ENCODE data around the gene PACSIN3. TPM values are rescaled to one million over a fixed set of nuclear protein-coding genes. Genes with fewer than 3 reads are reported as not detected.
A peak's percentile ranks its signal among the peaks of the same experiment; 100 is the strongest.

The PACSIN3 gene
- total RNA-seq, 1 experiment from 2014 or later, result 76.7 TPM

DNA sequence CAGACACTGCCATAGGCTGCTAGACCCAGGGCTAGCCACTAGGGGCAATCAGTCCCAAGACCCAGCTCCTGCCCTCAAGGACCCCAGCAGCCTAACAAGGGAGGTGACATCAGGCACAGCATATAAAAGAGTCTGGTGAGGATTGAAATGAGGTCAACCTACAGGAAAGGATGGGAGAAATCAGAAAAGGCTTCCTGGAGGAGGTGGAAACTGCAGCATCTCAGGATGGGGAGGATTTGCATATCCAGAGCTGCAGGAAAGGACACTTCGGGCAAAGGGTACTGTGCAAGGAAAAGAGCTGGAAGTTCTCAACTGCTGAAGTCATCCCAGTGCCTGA is 6.6 kb downstream of the PACSIN3 start:
- Mint-ChIP-seq H3K4me1 (ENCODE audit: low read depth, unreplicated experiment) (peaks cover 20% of the 10 kb centered on the region), H3K4me3 (ENCODE audit: unreplicated experiment) (no peak overlapping the region), H3K36me3 (ENCODE audit: insufficient read depth, unreplicated experiment) (peaks cover 49% of the 10 kb centered on the region), H3K27ac (ENCODE audit: unreplicated experiment) (peak overlapping the region; percentile 43), H3K27me3 (ENCODE audit: insufficient read depth, unreplicated experiment) (no peaks in the 10 kb centered on the region), H3K9me3 (ENCODE audit: unreplicated experiment) (no peaks in the 10 kb centered on the region)
- no peak overlapping the region for H3K4me3 ChIP-seq (ENCODE audit: low read depth, low read length)
- TF ChIP-seq, protein P1, sequence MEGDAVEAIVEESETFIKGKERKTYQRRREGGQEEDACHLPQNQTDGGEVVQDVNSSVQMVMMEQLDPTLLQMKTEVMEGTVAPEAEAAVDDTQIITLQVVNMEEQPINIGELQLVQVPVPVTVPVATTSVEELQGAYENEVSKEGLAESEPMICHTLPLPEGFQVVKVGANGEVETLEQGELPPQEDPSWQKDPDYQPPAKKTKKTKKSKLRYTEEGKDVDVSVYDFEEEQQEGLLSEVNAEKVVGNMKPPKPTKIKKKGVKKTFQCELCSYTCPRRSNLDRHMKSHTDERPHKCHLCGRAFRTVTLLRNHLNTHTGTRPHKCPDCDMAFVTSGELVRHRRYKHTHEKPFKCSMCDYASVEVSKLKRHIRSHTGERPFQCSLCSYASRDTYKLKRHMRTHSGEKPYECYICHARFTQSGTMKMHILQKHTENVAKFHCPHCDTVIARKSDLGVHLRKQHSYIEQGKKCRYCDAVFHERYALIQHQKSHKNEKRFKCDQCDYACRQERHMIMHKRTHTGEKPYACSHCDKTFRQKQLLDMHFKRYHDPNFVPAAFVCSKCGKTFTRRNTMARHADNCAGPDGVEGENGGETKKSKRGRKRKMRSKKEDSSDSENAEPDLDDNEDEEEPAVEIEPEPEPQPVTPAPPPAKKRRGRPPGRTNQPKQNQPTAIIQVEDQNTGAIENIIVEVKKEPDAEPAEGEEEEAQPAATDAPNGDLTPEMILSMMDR (IDR thresholded peaks at IDR 0.05; ENCODE audit: insufficient read depth in 1 of 2, low read depth in 1 of 2, low read length in 1 of 2, severe bottlenecking in 1 of 2, unreplicated experiment in 1 of 2), result peak; percentile 83
- POLR2A ChIA-PET, result interaction anchor here (1.0 to 1.1 kb wide), 2 partner anchors 34 to 69 kb away, joined by 3 to 7 read pairs; partner anchors contain the start of gene ACP2
- no TSS peak for BruUV-seq (replicated peaks)
- intact Hi-C loops (cut with micrococcal nuclease; ENCODE audit: unreplicated experiment), result loop anchor here (5.0 kb wide), 2 partner anchors 38 to 53 kb away; no protein-coding TSS in a partner anchor
- peaks cover 8% of the 10 kb centered on the region; the same call in 1 of the 2 replicates for H3K4me1 ChIP-seq
- peaks cover 7% of the 10 kb centered on the region for H3K36me3 ChIP-seq (ENCODE audit: control insufficient read depth, insufficient read depth, low read length)
- CTCF ChIA-PET, result interaction anchor here (0.6 to 2.6 kb wide), 11 partner anchors 8 to 175 kb away, joined by 3 to 13 read pairs (median 6); partner anchors contain the start of genes DDB2 and NR1H3
- no peaks in the 10 kb centered on the region for H3K9me3 ChIP-seq
- DNase-seq, result peak; percentile 73 to 74
- no peaks in the 10 kb centered on the region for H3K27me3 ChIP-seq (replicated peaks; ENCODE audit: control insufficient read depth, insufficient read depth, low read length)

- TF ChIP-seq, protein P1 (IDR thresholded peaks at IDR 0.05; ENCODE audit: insufficient read depth in 1 of 2, low read depth in 1 of 2, low read length in 1 of 2, severe bottlenecking in 1 of 2, unreplicated experiment in 1 of 2), result no peak
- no peak for DNase-seq
- Mint-ChIP-seq H3K4me3 (ENCODE audit: unreplicated experiment) (no peak overlapping the region), H3K36me3 (ENCODE audit: insufficient read depth, unreplicated experiment) (peaks cover 50% of the 10 kb centered on the region), H3K9me3 (ENCODE audit: unreplicated experiment) (no peaks in the 10 kb centered on the region), H3K27ac (ENCODE audit: unreplicated experiment) (peak overlapping the region; percentile 43), H3K27me3 (ENCODE audit: insufficient read depth, unreplicated experiment) (no peaks in the 10 kb centered on the region), H3K4me1 (ENCODE audit: low read depth, unreplicated experiment) (peaks cover 20% of the 10 kb centered on the region)
- Histone ChIP-seq H3K36me3 (ENCODE audit: control insufficient read depth, insufficient read depth, low read length) (peaks cover 7% of the 10 kb centered on the region), H3K4me1 (peaks cover 8% of the 10 kb centered on the region; the same call in 1 of the 2 replicates), H3K9me3 (no peaks in the 10 kb centered on the region), H3K4me3 (ENCODE audit: low read depth, low read length) (no peak overlapping the region), H3K27me3 (replicated peaks; ENCODE audit: control insufficient read depth, insufficient read depth, low read length) (no peaks in the 10 kb centered on the region)
- POLR2A ChIA-PET, result interaction anchor here (1.0 to 1.1 kb wide), 2 partner anchors 35 to 70 kb away, joined by 3 to 7 read pairs; partner anchors contain the start of gene ACP2
- CTCF ChIA-PET, result interaction anchor here (0.6 to 2.6 kb wide), 14 partner anchors 8 to 176 kb away, joined by 3 to 13 read pairs (median 6); partner anchors contain the start of genes DDB2 and NR1H3
- no TSS peak for BruUV-seq (replicated peaks)
- intact Hi-C loops (cut with micrococcal nuclease; ENCODE audit: unreplicated experiment), result loop anchor here (5.0 kb wide), 2 partner anchors 38 to 53 kb away; no protein-coding TSS in a partner anchor
These were observed 7.2 kb downstream of the PACSIN3 start for GRCh38 chr11:47178737-47179654.

- ChIA-PET POLR2A (interaction anchor here (1.2 kb wide), 1 partner anchor 9 kb away, joined by 3 read pairs; no protein-coding TSS in a partner anchor), CTCF (interaction anchor here (1.0 to 2.6 kb wide), 7 partner anchors 9 to 177 kb away, joined by 5 to 12 read pairs (median 6); partner anchors contain the start of genes ACP2, DDB2 and NR1H3)
- H3K9me3 ChIP-seq, result no peaks in the 10 kb centered on the region
- peaks cover 8% of the 10 kb centered on the region; the same call in 1 of the 2 replicates for H3K4me1 ChIP-seq
- Mint-ChIP-seq H3K36me3 (ENCODE audit: insufficient read depth, unreplicated experiment) (peaks cover 57% of the 10 kb centered on the region), H3K4me1 (ENCODE audit: low read depth, unreplicated experiment) (peaks cover 20% of the 10 kb centered on the region), H3K4me3 (ENCODE audit: unreplicated experiment) (no peak overlapping the region), H3K9me3 (ENCODE audit: unreplicated experiment) (no peaks in the 10 kb centered on the region), H3K27me3 (ENCODE audit: insufficient read depth, unreplicated experiment) (no peaks in the 10 kb centered on the region), H3K27ac (ENCODE audit: unreplicated experiment) (no peak overlapping the region)
- no peaks in the 10 kb centered on the region for H3K27me3 ChIP-seq (replicated peaks; ENCODE audit: control insufficient read depth, insufficient read depth, low read length)
- no peak overlapping the region for H3K4me3 ChIP-seq (ENCODE audit: low read depth, low read length)
- TF ChIP-seq, protein P1 (IDR thresholded peaks at IDR 0.05; ENCODE audit: insufficient read depth in 1 of 2, low read depth in 1 of 2, low read length in 1 of 2, severe bottlenecking in 1 of 2, unreplicated experiment in 1 of 2), result no peak
- no TSS peak for BruUV-seq (replicated peaks)
- DNase-seq, result no peak
- intact Hi-C loops (cut with micrococcal nuclease; ENCODE audit: unreplicated experiment), result loop anchor here (5.0 kb wide), 2 partner anchors 39 to 54 kb away; no protein-coding TSS in a partner anchor
- peaks cover 8% of the 10 kb centered on the region for H3K36me3 ChIP-seq (ENCODE audit: control insufficient read depth, insufficient read depth, low read length)
These were observed 7.9 kb downstream of the PACSIN3 start for GRCh38 chr11:47178316-47178715.

Measured in Caco-2 (cell line).